22Rv1 (cell line): ENCODE data around the gene QSER1.

ENCODE experiments used
- ZFX ChIP-seq: fragments of 450-650 bp; IDR thresholded peaks from 2 replicates; pipeline ENCODE4 v1.6.1; 2017; ENCODE audit warnings: antibody characterized with exemption, borderline replicate concordance
- TF ChIP-seq, protein P1 (sequence below): fragments of 450-650 bp; IDR thresholded peaks from 2 replicates; pipeline ENCODE4 v1.5.1; 2017; ENCODE audit warnings: mild to moderate bottlenecking

DNA sequence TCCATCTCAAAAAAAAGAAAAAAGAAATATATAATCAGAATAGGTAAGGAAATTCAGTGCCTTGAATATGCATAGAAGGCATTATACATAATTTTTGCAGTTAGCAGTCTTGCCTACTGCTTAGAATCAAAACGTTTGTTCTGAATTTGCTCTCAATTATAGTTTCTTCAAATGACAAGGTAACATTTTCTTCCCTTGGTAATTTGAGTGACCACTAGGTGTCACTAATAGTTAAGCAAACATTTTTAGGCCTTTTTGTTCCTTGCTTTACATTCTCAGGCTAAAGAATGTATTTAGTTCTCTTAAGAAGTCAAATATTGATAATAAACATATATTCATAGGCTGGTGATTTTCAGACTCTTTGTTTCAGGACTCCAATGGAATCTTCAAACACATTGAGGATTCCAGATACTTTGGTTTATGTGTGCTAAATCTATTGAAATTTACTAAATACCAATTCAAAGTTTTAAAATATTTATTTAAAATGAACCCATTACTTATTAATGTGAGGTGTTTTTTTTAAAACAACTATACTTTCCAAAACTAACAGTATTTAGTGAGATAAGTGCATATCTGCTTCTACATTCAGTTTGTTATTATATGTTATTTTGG lies 68.0 kb downstream of the QSER1 start:
- TF ChIP-seq, protein P1, sequence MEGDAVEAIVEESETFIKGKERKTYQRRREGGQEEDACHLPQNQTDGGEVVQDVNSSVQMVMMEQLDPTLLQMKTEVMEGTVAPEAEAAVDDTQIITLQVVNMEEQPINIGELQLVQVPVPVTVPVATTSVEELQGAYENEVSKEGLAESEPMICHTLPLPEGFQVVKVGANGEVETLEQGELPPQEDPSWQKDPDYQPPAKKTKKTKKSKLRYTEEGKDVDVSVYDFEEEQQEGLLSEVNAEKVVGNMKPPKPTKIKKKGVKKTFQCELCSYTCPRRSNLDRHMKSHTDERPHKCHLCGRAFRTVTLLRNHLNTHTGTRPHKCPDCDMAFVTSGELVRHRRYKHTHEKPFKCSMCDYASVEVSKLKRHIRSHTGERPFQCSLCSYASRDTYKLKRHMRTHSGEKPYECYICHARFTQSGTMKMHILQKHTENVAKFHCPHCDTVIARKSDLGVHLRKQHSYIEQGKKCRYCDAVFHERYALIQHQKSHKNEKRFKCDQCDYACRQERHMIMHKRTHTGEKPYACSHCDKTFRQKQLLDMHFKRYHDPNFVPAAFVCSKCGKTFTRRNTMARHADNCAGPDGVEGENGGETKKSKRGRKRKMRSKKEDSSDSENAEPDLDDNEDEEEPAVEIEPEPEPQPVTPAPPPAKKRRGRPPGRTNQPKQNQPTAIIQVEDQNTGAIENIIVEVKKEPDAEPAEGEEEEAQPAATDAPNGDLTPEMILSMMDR = peak; percentile 77
- TF ChIP-seq ZFX = no peak
